GM21576 (cell line): ENCODE data around the gene MYOG.

Source experiments
- ATAC-seq: cut with Tn5 transposase; IDR thresholded peaks from one replicate; pipeline ENCODE4 v1.9.1; 2021; ENCODE audit warnings: mild to moderate bottlenecking, moderate library complexity; ENCODE audit not compliant: unreplicated experiment

MYOG gene

DNA sequence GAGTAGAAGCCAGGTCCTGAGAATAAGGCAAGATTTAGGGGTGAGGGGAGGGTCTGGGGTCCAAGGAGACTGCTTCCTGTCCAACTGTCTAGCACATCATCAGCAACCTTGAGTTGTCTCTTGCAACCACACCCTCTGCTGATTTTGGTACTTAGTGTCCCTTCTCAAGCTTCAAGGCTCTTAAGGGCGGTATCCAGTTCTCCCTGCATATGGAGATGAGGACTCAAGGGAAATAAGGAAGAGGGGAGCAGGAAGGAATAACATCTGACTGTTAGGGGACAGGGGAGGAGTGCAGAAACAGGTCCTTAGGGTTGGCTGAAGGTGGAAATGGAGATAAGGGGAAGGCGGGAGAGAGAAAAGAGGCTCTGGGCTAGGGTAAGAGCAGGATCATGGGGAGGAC, 12.3 kb downstream of the MYOG start:
- no peak for ATAC-seq

DNA sequence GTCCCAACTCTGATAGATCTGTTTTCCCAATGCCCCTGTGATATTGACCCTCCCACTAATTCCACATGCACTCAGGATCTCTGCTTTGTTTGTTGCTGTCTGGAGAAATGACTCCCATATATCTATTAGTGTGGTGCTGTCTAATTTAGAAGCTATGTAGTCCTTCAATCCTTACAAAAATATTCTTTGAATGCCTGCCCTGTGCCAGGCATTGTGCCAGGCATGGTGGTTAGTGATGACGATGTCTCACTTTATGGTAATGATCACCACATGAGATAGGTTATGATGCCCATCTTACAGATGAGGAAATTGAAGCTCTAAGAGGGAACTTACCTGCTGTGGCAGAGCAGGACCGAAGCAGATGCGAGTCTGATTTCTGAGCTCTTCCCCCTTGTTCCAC, 12.9 kb downstream of the MYOG start:
- ATAC-seq, result no peak

DNA sequence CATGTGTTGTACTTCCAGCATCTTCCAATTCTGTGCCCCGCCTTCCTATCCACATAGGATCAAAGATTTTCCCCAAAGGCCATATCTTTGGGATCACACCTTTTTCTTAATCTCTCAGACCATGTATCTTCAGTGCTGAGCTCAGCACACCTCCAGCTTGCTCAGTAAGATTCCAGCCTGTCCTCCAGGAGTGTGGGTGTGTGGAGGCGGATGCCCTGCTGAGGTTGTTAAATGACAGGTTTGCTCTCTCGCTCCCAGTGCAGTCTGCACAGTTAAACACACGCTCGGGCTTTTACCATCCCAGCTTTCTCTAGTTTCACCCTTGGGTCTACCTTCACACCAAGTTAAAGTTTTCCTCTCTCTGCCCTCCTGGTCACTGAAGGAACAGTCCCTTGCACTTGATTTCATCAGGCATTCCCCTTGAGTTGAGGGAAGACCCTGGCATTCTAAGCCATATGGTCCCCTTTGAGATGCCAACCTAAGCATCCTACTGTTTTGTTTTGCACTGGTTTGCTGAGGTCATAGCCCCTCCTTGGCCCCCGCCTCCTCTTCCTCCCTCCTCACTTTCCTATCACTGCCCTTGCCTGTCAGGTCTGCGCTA, 13.7 kb downstream of the MYOG start:
- ATAC-seq, result no peak

GRCh38 chr1:203069030-203069747, 16.6 kb downstream of the MYOG start:
- no peak for ATAC-seq

GRCh38 chr1:203066965-203067364, 18.8 kb downstream of the MYOG start:
- ATAC-seq, result no peak

DNA sequence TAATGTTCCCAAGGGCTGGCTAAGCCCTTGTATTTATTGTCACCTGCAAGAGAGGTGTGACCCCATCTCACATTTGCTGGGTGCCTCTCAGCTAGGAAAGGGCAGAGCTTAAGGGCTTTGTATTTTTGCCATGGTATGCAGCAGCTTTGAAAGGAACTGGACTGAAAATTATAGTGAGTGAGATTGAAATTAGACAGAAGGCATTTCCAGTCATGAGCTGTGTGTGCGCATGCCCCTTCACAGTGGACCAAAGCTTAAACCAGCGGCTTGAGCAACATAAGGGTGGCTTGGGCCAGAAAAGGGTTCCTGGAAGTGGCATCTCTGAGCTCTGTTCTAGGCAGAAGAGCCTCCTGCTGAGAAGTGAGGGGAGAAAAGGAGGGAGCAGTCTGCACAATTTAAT, 19.8 kb downstream of the MYOG start:
- ATAC-seq, result no peak

DNA sequence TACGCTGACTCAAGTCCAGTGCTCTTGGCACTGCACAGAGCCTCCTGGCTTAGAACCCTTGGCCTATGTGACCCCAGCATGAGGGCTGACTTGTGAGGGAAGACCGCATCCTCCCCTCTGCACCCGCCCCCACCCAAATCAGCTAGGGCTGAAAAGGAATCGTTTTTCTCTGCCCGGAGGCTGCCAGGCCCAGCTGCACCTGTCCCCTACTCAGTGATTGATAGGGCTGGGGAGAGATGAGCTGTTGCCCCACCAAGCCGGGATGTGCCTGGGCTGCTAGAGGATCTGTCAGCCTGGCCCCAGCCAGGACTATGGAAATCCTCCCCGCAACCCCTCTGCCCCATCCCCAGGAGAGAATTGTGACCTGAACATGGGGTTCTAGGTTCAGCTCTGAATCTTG, 20.6 kb downstream of the MYOG start:
- ATAC-seq, result no peak

DNA sequence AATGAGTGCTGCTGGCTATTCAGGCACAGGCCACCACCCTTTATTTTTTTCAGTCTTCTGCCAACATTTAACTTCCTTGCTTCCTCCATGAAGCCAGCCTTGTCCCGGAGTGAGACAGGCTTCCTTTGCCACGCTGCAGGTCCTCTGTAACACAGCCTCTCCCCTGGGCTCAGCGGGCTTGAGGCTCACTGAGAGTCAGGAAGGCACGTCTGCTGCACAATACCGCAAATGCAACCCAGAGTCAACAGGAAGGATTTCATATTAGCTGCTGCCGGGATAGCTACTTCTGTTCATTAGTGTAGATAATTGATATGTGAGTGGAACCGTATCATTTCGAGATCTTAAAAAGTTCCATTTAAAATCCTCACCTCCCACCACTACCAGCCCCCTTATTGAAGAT, 22.5 kb downstream of the MYOG start:
- ATAC-seq, result no peak

DNA sequence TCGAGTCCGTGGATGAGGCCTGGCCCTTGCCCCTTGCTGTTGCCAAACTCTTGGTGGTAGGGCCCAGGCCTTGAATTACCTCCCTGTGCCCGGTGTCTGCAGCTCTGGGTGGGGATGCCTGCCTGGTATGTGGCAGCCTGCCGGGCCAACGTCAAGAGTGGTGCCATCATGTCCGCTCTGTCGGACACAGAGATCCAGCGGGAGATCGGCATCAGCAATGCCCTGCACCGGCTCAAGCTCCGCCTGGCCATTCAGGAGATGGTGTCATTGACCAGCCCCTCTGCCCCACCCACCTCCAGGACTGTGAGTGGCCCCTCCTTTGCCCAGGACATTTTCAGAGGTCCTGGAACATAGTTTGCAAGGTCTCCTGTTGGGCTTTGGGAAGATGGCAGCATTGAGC, 25.7 kb downstream of the MYOG start:
- no peak for ATAC-seq

DNA sequence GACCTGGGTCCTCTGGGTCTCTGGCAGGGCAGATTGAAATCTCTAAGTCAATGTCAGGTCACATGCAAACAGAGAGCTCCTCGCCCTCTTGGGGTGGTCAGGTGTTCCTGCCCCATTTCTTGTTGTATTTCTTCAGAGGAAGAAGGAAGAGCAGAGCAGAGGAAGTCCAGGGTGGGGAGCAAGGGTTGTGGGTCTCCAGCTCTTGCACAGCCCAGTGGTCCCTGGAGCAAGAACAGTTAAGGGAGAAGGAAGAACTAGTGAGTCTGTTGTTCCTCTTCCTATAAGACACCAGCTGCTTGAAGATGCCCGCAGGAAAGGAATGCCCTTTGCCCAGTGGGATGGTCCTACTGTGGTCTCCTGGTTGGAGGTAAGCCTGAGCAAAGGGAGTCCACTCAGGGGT, 26.3 kb downstream of the MYOG start:
- no peak for ATAC-seq

- ATAC-seq, result no peak
These were observed 27.2 kb downstream of the MYOG start for GRCh38 chr1:203058676-203058935.

DNA sequence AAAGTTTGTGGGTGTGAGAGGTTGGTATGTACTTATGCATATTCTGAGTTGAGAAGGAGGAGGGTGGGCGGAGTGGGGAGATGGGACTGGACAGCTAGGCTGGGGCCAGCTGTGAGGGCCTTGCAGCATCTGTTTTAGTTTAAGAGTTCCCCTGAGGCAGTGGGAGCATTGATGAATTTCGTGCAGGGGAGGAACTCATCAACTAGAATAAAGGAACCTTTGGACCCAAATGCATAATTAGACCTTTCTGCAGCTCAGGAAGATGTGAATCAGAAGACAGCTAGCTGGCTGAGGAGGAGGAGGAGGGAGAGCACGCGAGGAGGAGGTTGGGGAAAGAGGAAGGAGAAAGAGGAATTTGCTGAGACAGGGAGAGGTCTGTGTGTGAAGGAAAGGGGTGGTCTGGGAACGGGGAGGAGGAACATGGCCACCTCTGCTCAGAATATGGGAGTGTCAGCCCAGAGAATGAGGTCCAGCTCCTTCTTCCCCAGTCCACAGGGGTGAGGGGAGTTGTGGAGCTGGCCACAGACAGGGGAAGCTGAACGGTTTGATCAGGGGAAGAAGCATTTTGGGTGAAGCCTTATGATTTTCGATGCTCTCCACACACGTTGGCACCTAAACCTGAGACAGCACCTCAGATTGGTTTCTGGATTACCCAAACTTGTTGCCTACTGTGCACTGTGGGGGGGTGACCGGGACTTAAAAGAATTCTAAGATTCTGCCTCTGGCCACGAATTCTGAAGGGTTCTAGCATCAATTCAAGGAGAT, 27.7 kb downstream of the MYOG start:
- ATAC-seq, result no peak

DNA sequence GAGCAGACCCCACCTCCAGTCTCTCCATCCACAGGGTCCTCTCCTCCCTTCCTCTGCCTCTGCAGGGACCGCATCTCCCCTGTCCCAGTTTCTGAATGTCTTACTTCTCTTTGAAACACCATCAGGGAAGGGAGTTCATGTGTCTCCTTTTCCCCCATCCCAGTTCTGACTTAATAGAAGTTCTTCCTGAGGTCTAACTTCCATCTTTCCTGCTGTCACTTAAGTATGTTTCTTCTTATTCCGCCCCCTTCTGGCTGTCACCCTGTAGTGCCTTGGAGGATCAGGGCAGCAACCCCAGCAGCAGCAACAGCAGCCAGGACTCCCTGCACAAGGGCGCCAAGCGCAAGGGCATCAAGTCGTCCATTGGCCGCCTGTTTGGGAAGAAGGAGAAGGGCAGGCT, 29.3 kb downstream of the MYOG start:
- no peak for ATAC-seq

- ATAC-seq, result no peak
These were observed 29.8 kb downstream of the MYOG start for GRCh38 chr1:203056012-203056411.

- no peak for ATAC-seq
These were observed 30.5 kb downstream of the MYOG start for GRCh38 chr1:203055161-203055799.

GRCh38 chr1:203054642-203055041, 31.2 kb downstream of the MYOG start:
- ATAC-seq, result no peak

DNA sequence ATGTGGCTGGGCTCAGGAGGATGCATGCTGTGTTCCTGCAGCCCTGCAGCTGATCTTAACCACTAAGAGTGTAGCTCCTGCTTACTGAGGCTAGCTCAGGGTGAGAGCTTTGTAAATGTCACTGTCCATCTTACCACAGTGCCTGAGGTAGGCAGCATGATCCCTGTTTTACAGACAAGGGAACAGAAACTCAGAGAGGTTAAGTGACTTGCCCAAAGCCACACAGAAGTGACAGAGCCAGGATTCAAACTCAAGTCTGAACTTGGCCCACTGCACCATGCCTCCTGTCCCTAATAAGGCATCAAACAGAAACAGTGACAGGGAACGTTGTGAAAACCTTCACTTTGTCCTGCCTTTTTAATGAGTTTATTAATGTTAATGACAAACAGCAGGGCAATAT, 31.6 kb downstream of the MYOG start:
- no peak for ATAC-seq

DNA sequence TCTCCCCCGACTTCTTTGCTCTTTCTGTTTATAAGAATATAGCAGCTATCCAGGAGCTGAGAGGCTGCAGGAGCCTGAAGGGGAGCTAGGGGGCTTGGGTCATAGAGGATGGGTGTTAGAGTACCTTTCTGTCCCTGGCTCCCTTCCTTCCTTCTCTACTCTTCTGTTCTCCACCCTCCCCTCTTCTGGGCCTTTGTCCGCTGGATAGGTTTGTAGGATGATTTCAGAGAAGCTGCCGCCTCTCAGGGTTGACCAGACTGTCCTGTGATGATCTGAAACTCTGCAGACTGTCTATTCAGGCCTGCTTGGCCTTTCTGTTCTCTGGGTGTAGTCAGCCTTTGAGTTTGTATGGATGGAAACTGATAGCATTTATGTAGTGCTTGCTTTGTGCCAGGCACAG, 33.2 kb downstream of the MYOG start:
- no peak for ATAC-seq

DNA sequence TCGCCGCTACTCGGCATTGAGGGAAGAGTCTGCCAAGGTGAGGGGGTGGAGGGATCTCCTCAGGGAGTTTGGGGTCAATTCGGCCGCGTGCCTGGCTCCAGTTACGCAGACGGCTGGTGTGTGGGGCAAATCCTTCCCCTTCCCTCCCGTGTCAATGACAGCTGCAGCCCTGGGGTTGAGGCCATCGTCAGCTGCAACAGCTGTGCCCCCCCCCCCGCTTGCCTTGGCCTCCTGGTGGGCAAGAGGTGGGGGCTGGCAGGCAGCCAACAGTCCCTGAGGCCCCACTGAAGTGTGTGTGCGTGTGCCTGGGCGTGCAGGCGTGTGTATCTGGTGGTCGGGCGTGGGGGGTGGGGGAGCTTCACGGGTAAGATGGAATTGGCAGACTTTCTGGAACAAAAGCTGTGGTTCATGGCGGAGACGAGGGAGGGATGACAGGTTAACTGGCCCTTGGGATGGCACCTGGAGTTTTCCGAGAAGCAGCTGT, 33.9 kb downstream of the MYOG start:
- ATAC-seq, result no peak

- no peak for ATAC-seq
These were observed 35.0 kb downstream of the MYOG start for GRCh38 chr1:203050826-203051225.

DNA sequence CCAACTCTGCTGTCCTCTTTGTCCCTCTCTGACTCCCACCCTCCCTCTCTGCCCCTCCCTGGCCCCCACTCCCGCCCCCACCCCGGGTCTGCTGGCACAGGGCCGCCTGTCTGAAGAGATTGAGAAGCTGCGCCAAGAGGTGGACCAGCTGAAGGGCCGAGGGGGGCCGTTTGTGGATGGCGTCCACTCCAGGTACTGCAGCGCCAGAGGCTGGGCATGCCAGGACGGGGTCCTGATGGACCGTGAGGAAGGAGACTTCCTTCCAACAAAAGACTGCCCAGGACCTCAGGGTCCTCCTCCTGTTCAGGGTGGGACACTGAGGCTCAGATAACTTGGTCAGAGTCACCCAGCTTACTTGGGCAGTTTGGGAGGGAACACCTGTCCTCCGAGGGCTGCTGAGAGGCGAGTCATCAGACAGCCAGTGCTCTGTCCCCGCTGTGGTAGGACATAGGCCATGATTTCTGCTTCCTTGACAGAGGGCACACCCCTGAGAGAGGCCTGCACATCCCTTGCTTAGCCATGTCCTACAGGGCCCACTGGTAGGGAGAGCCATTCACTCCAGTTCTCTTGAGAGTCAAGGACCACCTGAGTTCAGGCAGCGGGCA, 36.1 kb downstream of the MYOG start:
- no peak for ATAC-seq
